Cardiac muscle cell (in vitro differentiated cells and primary cell): ENCODE measurements around the gene CXorf66. TPM values are rescaled to one million over a fixed set of nuclear protein-coding genes. Genes with fewer than 3 reads are reported as not detected.

Experiments used
- DNase-seq, 2 donors: peaks; one replicate each; pipeline versions ENCODE4 v3.0.0 to v3.0.0-alpha.2; 2010 to 2017; ENCODE audit warnings: low read depth in 1 of 2, low spot score in 1 of 2
- H3K27ac ChIP-seq: fragments of 200-600 bp; sonication (generic); 2 replicates; pipeline ENCODE4 v1.5.1; 2016
- H3K27me3 ChIP-seq: fragments of 200-600 bp; sonication (generic); 2 replicates; pipeline ENCODE4 v1.6.0; 2016; ENCODE audit warnings: control low read depth
- H3K36me3 ChIP-seq: fragments of 200-600 bp; sonication (generic); 2 replicates; pipeline ENCODE4 v1.5.1; 2016; ENCODE audit warnings: control low read depth
- H3K4me1 ChIP-seq: fragments of 200-600 bp; sonication (generic); 2 replicates; pipeline ENCODE4 v1.8.1; 2017; ENCODE audit warnings: low read depth, mild to moderate bottlenecking, mixed run types
- H3K4me3 ChIP-seq: fragments of 200-600 bp; sonication (generic); 2 replicates; pipeline ENCODE4 v1.5.1; 2016; ENCODE audit warnings: mild to moderate bottlenecking
- H3K9me3 ChIP-seq: fragments of 200-600 bp; sonication (generic); 2 replicates; pipeline ENCODE4 v1.5.1; 2017; ENCODE audit warnings: low read depth, mild to moderate bottlenecking, control low read depth
- CTCF ChIP-seq: IDR thresholded peaks from 2 replicates; pipeline ENCODE4 v1.5.1; 2012; ENCODE audit warnings: low read depth, mild to moderate bottlenecking, low read length
- polyA plus RNA-seq: library from polyadenylated mRNA; unstranded; fragments of >200 nt; fragmentation: Nextera tagmentation; extraction: Ambion mirVana; gene quantifications from 2 replicates; pipeline ENCODE4 v1.2.1, GENCODE V29; 2016
- total RNA-seq: library from RNA; depleted of rRNA; stranded (reverse); fragments of >200 nt; gene quantifications from 2 replicates; pipeline ENCODE4 v1.2.3, GENCODE V29; 2016

The CXorf66 gene
- total and polyA plus RNA-seq, 2 experiments from 2014 or later = not detected

GRCh38 chrX:139932073-139932900 is 33.0 kb downstream of the CXorf66 start:
- no peaks in the 10 kb centered on the region for H3K36me3 ChIP-seq
- peak; percentile 50 to 61 for DNase-seq
- no peaks in the 10 kb centered on the region for H3K4me1 ChIP-seq
- H3K27ac ChIP-seq = peak overlapping the region; percentile 86
- no peak for TF ChIP-seq CTCF
- peak overlapping the region; percentile 51 for H3K4me3 ChIP-seq
- H3K27me3 ChIP-seq = no peaks in the 10 kb centered on the region
- H3K9me3 ChIP-seq = no peaks in the 10 kb centered on the region

- peak overlapping the region; percentile 51 for H3K4me3 ChIP-seq
- no peak for DNase-seq
- no peaks in the 10 kb centered on the region for H3K4me1 ChIP-seq
- H3K27me3 ChIP-seq = no peaks in the 10 kb centered on the region
- H3K36me3 ChIP-seq = no peaks in the 10 kb centered on the region
- TF ChIP-seq CTCF = no peak
- no peaks in the 10 kb centered on the region for H3K9me3 ChIP-seq
- no peak overlapping the region for H3K27ac ChIP-seq
Observed at GRCh38 chrX:139931646-139932072, 33.7 kb downstream of the CXorf66 start.

GRCh38 chrX:139930916-139931645 is 34.2 kb downstream of the CXorf66 start:
- TF ChIP-seq CTCF = no peak
- H3K27ac ChIP-seq = no peak overlapping the region
- no peaks in the 10 kb centered on the region for H3K36me3 ChIP-seq
- DNase-seq = peak; percentile 9 to 22
- H3K4me1 ChIP-seq = no peaks in the 10 kb centered on the region
- H3K27me3 ChIP-seq = no peaks in the 10 kb centered on the region
- H3K9me3 ChIP-seq = no peaks in the 10 kb centered on the region
- H3K4me3 ChIP-seq = peak overlapping the region; percentile 51

- TF ChIP-seq CTCF = no peak
- no peaks in the 10 kb centered on the region for H3K4me1 ChIP-seq
- DNase-seq = no peak
- no peaks in the 10 kb centered on the region for H3K36me3 ChIP-seq
- H3K4me3 ChIP-seq = no peak overlapping the region
- no peaks in the 10 kb centered on the region for H3K27me3 ChIP-seq
- no peak overlapping the region for H3K27ac ChIP-seq
- no peaks in the 10 kb centered on the region for H3K9me3 ChIP-seq
Observed at GRCh38 chrX:139930401-139930800, 34.9 kb downstream of the CXorf66 start.

GRCh38 chrX:139929876-139930275 is 35.4 kb downstream of the CXorf66 start:
- no peak overlapping the region for H3K4me3 ChIP-seq
- no peaks in the 10 kb centered on the region for H3K27me3 ChIP-seq
- DNase-seq = no peak
- no peaks in the 10 kb centered on the region for H3K9me3 ChIP-seq
- no peak for TF ChIP-seq CTCF
- no peaks in the 10 kb centered on the region for H3K4me1 ChIP-seq
- H3K27ac ChIP-seq = no peak overlapping the region
- no peaks in the 10 kb centered on the region for H3K36me3 ChIP-seq
